DLD1 (cell line): ENCODE measurements around the gene OXNAD1.

Experiments used
- in situ Hi-C: cut with HindIII; loops from 2 replicates; pipeline ENCODE4 v1.10.0; 2017; ENCODE audit warnings: low sequenced_read_pairs

OXNAD1 gene

DNA sequence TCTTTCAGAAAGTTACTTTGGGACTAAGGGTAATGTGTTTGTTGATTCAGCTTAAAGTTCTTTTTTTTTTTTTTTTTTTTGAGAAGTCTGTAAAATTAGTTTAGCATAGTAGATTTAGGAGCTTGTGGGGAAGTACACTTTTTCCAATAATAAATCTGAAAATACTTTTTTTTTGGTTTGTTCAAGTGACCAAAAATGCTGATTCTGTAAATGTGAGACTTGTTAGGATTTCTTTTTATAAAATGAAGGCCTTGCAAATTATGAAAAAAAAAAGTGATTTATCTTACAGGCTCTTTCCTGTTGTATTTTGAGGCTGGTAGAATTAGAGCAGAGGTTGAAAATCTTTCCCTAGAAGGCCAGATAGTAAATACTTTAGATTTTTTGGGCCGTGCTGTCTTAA, 7.6 kb downstream of the OXNAD1 start:
- in situ Hi-C loops, result no loop called here

DNA sequence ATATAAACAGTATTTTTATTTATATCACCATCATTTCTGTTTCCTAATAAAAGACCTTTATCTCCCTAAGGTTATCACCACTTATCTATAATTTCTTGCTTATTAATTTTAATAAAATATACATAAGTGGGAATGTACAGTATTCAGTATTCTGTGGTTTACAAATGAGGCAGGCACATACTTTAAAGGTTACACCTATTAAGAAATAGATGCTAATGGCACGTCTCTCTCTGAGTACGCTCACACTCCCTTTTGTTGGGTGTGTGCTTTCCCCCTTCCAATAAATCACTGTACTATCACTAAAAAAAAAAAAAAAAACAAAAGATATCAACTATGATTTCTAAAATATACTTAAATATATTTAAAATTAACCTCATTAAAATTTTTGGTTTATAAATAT, 8.9 kb downstream of the OXNAD1 start:
- in situ Hi-C loops, result no loop called here

DNA sequence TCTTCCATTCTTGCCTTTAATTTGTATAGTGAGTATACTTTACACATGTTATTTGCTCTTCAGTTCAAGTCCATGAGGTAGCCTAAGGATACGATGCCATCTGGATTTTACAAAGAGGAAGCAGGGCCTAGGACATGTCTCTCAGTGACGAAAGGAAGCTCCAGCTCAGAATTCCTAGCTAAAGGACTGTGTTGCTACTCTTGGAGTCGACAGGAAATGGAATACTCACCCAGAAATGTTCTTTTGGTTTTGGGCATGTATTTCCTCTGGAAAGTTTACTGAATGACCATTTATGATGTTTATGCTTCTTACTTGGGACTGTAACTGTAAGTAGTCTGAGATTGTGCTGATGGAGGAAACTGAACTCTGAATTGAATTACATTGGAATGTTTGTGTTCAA, 12.5 kb downstream of the OXNAD1 start:
- in situ Hi-C loops, result no loop called here

DNA sequence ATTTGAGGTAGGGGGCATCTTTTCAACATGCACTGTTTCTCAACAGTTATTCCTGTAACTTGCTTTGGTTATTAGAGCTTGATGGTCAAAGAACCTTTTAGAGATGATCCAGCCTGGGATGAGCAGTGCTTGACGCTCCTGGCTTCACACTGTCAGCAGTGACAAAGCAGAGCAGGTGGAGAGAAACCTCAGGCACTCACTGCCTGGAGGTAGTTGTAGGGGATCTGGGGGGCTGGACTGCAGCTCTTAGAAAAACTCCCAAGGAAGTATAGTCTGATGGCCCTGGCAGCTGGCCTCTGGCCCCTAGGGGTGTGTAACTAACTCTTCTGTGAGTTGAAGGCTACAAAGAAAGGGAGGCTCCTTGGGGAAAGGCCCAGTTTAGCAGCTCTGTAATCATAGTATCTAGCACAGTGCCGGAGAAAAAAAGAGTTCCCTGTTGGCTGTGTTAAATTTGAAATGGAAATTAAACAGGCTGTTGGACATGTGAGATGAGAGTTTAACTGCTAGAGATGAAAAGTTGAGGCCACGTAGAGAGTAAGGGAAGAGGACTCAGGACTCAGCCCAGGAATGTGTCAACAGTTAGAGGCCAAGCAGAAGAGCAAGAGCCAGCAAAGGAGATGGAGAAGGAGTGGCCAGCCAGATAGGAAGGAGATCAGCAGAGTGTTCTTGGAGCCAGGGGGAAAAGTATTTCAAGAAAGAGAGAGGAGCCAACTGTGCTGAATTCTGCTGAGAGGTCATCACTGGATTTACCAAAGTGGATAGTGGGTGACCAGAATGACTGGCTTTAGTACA, 14.2 kb downstream of the OXNAD1 start:
- in situ Hi-C loops, result no loop called here

DNA sequence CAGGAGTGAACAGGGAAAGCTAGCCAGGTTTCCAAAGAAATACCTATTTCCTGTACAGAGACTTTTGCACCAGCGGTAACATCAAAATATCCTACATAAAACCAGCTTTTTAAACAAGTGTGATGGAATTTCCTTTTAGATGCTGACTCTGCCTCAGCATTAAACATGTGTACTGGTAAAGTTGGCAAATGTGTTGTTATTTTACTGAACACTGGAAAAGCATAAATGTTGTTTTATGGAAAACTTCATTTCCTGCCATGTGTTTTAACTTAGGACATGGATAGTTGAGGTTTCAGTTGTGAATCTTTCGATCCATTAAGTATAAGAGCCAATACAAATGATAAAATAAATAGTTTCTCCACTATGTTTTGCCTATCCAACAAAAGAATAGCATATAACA, 15.7 kb downstream of the OXNAD1 start:
- in situ Hi-C loops, result no loop called here

DNA sequence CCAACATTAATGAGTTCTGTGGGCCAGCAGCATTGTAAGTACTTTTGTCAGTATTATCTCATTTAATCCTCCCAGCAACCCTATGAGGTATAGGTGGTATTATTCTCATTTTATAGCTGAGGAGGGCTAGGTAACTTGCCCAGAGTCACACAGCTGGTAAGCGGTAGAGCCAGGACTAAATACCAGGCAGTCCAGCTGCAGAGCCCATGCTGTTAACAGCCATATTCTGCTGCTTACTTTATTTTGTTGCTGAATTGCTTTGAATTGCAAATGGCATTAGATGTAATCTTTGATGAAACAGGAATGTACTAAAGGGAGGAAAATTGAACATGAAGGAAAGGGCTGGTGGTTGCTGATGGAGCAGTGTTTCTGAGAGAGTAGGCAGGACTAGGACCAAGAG, 19.6 kb downstream of the OXNAD1 start:
- in situ Hi-C loops, result no loop called here

DNA sequence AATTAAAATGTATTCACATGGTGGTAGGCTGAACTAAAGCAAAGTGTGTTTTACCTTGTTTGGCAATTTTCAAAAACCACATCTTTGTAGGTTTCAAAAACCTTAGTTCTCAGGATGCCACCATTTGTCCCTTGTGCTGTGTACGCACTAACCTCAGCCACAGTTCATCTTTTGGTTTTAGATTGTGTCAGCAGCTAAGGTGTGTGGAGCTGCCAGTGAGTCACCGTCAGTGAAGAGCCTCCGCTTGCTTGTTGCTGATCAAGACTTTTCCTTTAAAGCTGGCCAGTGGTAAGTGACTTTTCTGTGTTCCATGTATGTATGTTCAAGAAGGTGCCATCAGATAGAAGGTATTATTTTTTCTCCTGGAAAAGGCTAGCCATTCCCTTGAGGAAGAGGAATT, 21.1 kb downstream of the OXNAD1 start:
- in situ Hi-C loops, result no loop called here

DNA sequence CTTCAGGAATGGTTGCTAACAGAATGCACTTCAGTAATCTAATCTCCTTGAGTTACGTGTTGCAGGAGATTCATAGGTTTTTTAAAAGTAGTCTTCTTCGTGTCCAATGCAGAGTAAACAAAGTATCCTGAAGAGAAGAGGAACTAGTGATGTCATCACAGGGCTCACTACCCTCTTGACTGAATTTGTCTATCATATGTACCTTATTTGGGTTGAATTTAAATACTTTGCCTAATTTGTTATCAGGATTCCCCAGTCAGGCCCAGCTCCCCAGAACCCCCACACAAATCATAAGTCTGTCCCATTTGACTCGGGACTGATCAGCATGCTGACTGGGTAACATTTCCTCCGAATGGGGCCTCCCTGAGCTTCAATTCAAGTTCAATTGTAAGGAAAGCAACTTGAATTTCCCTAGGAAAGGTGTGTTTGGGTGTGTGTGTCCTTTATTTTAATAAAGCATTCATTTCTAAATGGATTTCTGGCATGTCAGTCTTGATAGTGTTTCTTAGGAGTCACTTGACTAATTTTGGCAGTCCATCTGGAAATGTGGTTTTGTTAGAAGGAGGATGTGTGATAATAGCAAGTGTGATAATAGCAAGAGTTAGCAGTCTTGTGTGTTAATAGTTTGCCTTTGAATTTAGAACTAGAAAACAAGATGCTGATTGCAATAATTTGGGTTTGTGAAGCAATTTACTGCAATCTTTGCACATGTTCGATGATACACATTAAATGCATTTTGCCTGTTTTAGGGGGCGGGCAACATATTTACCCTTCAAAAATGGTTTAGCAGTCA, 21.9 kb downstream of the OXNAD1 start:
- in situ Hi-C loops, result no loop called here

DNA sequence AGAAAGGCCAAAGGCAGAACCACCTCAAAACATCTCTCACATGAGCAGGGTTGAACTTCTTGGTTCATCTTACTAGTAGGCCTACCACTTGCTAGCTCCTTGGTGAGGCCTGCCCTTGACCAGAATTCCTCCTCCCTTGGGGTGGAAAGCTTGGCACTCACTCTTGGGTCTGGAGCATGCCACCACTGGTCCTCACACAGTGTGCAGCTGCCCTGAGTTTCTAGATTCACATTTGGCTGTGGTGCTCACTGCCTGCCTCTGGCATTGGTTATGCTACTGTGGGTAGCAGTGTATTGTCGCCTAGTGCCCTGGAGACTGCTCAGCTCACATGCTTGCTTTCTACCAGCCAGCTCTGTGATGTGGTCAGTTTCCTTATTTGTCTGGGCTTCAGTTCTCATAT, 23.7 kb downstream of the OXNAD1 start:
- in situ Hi-C loops, result no loop called here

DNA sequence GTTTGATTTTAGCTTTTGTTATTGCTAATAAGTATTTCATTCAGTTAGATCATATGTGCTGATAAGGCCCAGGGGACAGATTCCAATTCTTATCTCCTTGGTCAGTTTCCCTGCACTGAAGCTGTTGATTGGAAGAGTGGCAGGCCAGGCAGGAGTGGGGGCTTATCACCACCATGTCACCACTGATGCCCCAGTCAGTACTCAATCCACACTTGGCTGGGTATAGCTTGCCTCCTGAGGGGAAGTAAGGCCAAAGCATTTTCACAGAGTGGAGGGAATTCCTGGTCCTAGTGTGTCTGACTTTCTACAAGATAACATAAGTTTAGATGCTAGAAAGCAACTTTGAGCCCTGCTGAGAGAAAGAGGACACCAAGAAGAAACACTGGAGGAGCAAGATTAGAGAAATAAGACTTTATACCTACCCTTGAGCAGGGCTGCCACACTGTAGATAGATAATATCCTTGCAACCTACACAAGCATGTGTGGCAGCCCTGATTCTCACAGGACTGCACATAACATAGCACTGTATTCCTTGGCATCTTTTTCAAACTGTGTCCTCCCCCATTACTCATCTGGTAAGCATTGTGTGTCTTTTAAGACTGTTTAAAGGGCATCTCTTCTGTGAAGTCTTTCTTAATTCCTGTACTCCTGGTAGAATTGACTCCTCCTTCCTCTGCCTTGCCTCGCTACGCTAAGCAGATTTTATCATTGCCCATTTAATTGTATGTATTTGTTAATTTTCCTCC, 24.3 kb downstream of the OXNAD1 start:
- in situ Hi-C loops, result no loop called here

DNA sequence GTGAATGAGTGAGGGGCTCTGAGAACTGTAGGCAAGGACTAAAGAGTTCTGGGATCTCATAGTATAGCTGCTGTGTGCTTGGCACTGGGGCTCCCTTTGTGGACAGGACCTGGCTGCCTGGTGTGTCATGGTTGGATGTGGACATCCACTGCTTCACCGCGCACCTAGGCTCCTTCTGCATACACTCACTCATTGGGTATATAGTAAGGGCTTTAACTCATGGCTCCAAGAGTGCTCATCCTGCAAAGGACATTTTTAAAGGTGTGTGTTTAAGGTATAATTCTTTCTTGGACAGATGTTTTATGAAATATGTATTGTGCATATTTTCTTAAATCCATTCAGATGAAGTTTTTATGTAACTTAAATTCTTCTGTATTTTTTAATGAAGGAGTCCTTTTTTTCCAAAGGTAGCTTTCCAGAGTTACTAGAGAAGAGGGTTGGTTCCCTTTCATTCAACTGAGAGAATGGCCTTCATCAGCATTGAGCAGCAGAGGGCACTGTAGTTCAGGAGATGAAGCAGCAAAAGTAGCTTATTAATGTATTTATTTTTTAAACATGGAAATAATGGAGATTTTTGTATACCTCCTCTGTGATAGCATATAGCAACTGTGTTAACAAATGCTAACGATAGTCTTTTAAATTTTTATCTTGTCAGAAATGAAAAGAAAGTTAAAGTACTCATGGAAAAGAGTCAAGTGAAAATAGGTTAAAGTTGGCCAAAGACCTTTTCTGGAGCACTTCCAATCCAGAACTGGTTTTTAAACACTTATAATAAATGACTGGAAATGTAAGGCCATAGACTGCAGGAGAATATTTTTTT, 25.2 kb downstream of the OXNAD1 start:
- in situ Hi-C loops, result no loop called here

DNA sequence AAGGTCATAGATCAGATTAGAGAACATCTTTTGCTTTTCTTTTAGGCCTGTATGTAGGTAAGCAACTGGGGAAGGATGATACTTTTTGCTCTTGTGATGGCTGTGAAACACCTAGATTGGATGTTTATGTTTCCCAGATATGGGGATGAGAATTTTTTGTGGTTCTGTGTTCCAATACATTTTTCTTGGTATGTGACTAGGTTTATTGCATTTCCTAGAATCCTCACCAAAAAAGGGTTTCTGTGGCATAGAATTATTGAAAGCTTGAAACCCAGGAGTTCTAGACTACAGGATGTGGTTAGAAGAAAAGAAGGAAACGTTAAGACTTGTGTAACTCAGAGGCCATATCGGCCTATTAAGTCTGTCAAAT, 25.8 kb downstream of the OXNAD1 start:
- in situ Hi-C loops, result no loop called here

DNA sequence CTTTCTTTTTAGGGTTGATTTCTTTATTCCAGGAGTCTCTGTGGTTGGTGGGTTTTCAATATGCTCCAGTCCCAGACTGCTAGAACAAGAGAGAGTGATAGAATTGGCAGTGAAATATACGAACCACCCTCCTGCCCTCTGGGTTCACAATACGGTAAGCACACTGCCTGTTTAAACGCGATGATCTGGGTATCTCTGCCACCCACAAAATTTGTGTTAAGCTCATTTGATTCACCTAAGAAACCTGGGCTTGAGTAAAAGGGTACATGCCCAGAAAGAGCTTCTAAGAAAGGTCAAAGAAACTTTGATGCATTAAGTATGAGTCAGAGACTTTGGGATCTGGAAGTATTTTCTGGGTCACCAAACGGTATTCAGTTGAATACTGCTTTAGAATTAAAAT, 29.8 kb downstream of the OXNAD1 start:
- in situ Hi-C loops, result no loop called here

DNA sequence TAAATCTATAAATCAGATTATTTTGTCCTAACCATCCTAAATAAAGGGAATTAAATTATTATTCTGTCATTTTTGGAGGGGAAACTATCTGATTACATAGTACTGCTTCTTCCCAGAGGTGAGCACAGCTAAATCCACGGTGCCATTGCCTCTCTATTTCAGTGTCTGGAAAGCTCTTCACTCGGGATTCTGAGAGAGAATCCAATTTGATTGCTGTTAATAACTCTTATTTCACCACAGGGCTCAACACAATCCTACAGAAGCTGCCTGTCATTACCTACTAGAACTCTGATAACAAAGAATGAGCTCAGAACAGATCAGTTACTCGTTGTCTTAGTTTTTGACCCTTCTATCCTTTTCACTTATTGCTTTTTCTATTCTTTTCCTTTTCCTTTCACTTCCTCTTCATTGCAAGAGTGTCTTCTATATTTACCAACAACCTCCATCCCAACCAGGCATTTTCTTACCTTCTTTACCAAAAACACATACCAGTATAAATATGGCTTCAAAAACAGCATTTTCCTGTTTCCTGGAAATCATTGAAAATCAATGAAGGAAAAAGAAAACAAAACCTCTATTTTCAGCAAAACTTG, 30.4 kb downstream of the OXNAD1 start:
- in situ Hi-C loops, result no loop called here

DNA sequence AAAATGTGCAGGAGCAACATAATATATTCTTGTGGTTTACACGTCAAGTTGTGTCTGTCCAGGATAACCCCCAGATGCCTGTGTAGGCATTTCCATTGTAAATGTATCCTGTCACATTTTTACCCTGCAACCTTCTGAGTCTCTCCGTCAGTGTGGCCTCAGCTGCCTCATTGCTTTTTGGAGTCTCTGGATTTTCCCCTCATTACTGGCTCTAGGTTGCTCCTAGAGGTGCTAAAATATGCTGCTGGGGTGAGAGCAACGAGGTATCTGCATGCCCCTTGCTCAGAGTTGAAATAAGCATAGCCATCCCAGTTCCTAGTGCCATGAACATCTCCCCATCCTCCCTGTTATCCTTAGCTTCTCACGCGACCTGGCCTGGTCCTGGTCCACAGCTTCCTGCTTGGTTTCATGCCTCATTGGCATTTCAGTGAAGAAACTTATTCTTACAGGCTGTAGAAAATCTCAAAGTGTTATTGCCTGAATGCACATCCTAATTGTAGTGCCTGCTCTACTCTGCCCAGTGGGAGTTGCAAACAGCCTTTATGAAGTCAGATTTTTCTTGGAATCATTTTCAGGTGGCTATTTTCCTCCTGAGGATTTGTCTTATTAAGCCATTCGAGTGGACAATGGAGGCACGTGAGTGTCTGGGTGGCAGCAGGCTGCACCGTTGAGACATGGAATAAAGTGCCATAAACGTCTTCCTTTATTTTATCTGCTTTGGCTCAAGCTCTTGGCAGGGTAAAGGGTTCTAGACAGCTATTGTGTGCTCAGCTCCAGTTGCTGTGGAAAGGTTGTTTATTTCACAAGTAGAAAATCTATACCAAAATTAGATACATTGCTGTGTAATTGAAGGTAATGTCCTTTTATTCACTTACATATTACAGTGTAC, 33.2 kb downstream of the OXNAD1 start:
- in situ Hi-C loops, result no loop called here

DNA sequence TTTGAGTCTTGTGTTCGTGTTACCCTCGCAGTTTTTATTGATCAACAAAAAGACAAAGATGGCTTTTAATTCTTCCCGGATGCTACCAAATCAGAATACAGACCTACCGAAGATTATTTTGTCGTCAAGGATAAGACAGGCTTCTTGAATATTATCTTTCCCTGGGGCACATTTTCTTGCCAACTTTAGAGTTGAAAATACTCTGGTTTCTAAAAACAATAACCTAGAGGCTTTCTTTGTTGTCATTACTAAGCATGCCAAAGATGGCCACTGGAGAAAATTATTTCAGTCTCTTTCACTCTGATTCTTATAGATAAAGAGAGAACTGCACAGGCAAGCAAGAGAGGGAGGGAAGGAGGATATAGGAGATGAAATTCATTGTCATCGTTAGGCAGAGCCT, 33.9 kb downstream of the OXNAD1 start:
- in situ Hi-C loops, result no loop called here

DNA sequence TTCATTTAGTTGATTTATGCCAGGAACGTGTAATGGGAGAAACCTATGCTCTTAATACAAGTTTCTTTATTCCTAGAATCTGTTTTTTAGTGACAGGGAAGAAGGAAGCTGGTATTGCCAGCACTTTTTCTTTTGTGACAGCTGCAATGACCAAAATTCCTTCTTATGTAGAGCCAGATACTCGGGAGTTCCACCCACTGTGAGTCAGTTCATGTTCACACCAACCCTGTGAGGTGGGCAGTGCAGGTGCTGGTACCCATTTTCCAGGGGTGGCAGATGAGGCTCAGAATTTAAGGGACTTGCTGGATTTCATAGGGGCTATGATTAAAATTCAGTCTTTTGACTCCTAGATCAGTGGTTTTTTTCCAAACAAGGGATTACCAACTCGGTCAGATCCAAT, 34.7 kb downstream of the OXNAD1 start:
- in situ Hi-C loops, result no loop called here

DNA sequence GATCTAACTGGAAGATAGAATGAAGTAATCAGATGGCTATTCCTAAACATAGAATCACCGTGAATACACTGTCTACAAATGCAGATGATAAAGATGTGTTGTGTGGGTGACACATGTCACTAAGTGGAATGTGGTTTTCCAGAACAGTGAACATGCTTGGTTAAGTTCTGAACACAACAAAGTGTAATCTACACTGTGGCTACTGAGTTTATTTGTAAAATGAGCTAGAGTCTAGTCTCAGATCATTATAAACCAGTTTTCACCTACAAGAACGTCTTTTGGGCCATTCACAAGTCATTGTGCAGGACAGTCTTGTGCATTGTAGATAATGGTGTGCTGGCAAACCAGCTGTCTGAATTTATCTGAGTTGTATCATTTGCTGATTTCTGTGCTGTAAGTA, 35.3 kb downstream of the OXNAD1 start:
- in situ Hi-C loops, result no loop called here

DNA sequence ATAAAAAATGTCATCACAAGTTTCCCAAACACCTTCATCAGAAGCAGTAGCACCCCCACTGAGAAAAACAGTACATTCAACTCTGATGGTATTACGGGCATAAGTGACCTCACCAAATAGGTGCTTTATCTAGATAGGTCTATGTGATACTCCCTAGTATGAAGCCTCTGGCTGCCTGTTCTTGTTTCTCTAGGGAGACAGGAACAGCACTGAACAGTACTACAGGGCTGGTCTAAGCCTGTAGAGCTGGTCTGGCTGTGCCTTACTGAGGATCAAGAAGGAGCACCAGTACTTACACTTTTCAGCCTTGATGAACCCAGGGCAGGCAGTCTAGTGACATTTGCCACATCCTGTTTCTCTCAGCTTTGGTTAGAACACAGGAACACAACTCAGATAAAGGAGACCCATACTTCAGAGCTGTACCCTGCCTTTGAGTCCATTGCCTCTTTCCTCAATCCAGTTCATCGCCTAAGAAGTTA, 35.9 kb downstream of the OXNAD1 start:
- in situ Hi-C loops, result no loop called here
